ENCODE data around the gene BCAS3. TPM values are rescaled to one million over a fixed set of nuclear protein-coding genes. Genes with fewer than 3 reads are reported as not detected.

The BCAS3 gene
- total RNA-seq, 1 experiment from 2014 or later = 26.3 TPM

- Histone ChIP-seq H3K9ac (ENCODE audit: low read length) (peak overlapping the region; percentile 9; the same call in 1 of the 2 replicates), H3K27me3 (ENCODE audit: insufficient read depth, low read length) (no peaks in the 10 kb centered on the region), H4K20me1 (ENCODE audit: insufficient read depth) (no peaks in the 10 kb centered on the region), H3K4me2 (ENCODE audit: low read length) (peak overlapping the region; percentile 31), H3K36me3 (ENCODE audit: control insufficient read depth in 1 of 2, insufficient read depth in 2 of 2, low read length in 2 of 2) (no peaks in the 10 kb centered on the region), H3K79me2 (ENCODE audit: insufficient read depth, low read length) (no peaks in the 10 kb centered on the region), H3K27ac (ENCODE audit: low read depth, low read length) (peak overlapping the region; percentile 89), H3K4me3 (replicated peaks in 1 of 2; ENCODE audit: low read depth in 1 of 2, low read length in 2 of 2) (no peak overlapping the region), H2AFZ (ENCODE audit: low read depth, low read length, poor library complexity, severe bottlenecking) (peak overlapping the region; percentile 37), H3K4me1 (ENCODE audit: control insufficient read depth in 1 of 2, insufficient read depth in 2 of 2, low read length in 2 of 2) (peaks cover 33 to 45% of the 10 kb centered on the region in 2 experiments), H3K9me2 (ENCODE audit: insufficient read depth) (no peaks in the 10 kb centered on the region), H3K9me3 (ENCODE audit: control insufficient read depth in 1 of 2, insufficient read depth in 1 of 2, low read depth in 1 of 2, low read length in 2 of 2) (peaks cover 0 to 6% of the 10 kb centered on the region in 2 experiments; a peak in 1 of 4 replicates)
- POLR2A ChIA-PET = no interaction called here
- intact Hi-C loops (cut with micrococcal nuclease) = loop anchor here (2.0 kb wide), 2 partner anchors 67 to 123 kb away; no protein-coding TSS in a partner anchor
- TF ChIP-seq MAX (IDR thresholded peaks at IDR 0.05) (no peak), EGR1 (IDR thresholded peaks at IDR 0.05; ENCODE audit: low read depth) (no peak), TCF7L2 (IDR thresholded peaks at IDR 0.05; ENCODE audit: borderline replicate concordance, extremely low read depth, insufficient read depth, insufficient read length) (no peak), EZH2phosphoT487 (IDR thresholded peaks at IDR 0.05; ENCODE audit: borderline replicate concordance) (no peak), YY1 (IDR thresholded peaks at IDR 0.05; ENCODE audit: extremely low read depth, insufficient replicate concordance, low read depth, low read length) (no peak), FOSL1 (IDR thresholded peaks at IDR 0.05; ENCODE audit: low read depth) (no peak), ZNF274 (IDR thresholded peaks at IDR 0.05; ENCODE audit: low read depth, low read length) (no peak), REST (IDR thresholded peaks at IDR 0.05; ENCODE audit: low read depth) (no peak), CBX3 (IDR thresholded peaks at IDR 0.05; ENCODE audit: low read depth) (no peak), RAD21 (IDR thresholded peaks at IDR 0.05; ENCODE audit: low read depth) (no peak), SP1 (IDR thresholded peaks at IDR 0.05; ENCODE audit: low read depth) (no peak), ELF1 (IDR thresholded peaks at IDR 0.05; ENCODE audit: borderline replicate concordance, low read depth) (no peak), POLR2A (IDR thresholded peaks at IDR 0.05; ENCODE audit: borderline replicate concordance, extremely low read depth, insufficient read depth, insufficient read length) (no peak), CEBPB (IDR thresholded peaks at IDR 0.05; ENCODE audit: low read depth) (no peak)
- TF ChIP-seq, protein P1, sequence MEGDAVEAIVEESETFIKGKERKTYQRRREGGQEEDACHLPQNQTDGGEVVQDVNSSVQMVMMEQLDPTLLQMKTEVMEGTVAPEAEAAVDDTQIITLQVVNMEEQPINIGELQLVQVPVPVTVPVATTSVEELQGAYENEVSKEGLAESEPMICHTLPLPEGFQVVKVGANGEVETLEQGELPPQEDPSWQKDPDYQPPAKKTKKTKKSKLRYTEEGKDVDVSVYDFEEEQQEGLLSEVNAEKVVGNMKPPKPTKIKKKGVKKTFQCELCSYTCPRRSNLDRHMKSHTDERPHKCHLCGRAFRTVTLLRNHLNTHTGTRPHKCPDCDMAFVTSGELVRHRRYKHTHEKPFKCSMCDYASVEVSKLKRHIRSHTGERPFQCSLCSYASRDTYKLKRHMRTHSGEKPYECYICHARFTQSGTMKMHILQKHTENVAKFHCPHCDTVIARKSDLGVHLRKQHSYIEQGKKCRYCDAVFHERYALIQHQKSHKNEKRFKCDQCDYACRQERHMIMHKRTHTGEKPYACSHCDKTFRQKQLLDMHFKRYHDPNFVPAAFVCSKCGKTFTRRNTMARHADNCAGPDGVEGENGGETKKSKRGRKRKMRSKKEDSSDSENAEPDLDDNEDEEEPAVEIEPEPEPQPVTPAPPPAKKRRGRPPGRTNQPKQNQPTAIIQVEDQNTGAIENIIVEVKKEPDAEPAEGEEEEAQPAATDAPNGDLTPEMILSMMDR (IDR thresholded peaks at IDR 0.05 in 2 of 3, conservative IDR thresholded peaks at IDR 0.05 in 1 of 3; ENCODE audit: borderline replicate concordance in 1 of 3, insufficient read depth in 1 of 3, low read depth in 2 of 3, low read length in 2 of 3) = no peak
- TF ChIP-seq, protein P2, sequence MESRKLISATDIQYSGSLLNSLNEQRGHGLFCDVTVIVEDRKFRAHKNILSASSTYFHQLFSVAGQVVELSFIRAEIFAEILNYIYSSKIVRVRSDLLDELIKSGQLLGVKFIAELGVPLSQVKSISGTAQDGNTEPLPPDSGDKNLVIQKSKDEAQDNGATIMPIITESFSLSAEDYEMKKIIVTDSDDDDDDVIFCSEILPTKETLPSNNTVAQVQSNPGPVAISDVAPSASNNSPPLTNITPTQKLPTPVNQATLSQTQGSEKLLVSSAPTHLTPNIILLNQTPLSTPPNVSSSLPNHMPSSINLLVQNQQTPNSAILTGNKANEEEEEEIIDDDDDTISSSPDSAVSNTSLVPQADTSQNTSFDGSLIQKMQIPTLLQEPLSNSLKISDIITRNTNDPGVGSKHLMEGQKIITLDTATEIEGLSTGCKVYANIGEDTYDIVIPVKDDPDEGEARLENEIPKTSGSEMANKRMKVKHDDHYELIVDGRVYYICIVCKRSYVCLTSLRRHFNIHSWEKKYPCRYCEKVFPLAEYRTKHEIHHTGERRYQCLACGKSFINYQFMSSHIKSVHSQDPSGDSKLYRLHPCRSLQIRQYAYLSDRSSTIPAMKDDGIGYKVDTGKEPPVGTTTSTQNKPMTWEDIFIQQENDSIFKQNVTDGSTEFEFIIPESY (IDR thresholded peaks at IDR 0.05; ENCODE audit: extremely low read depth, insufficient replicate concordance, low read length) = no peak
- TF ChIP-seq, protein P3, sequence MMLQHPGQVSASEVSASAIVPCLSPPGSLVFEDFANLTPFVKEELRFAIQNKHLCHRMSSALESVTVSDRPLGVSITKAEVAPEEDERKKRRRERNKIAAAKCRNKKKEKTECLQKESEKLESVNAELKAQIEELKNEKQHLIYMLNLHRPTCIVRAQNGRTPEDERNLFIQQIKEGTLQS (IDR thresholded peaks at IDR 0.05) = no peak
- ATAC-seq (no peak), DNase-seq (ENCODE audit: low read depth, low spot score) (no peak)
- CTCF ChIA-PET = interaction anchor here (1.1 to 2.7 kb wide), 7 partner anchors 15 to 682 kb away, joined by 3 to 17 read pairs (median 6); no protein-coding TSS in a partner anchor
- RAD21 ChIA-PET (ENCODE audit: low non-redundant PET in 1 of 2, low total read pairs in 2 of 2, uncharacterized antibody in 2 of 2, unreplicated experiment in 2 of 2) = interaction anchor here (1.0 to 1.2 kb wide), 2 partner anchors 16 to 68 kb away, joined by 3 read pairs; no protein-coding TSS in a partner anchor
- BruUV-seq (replicated peaks) = no TSS peak
Measured at GRCh38 chr17:61427567-61427966, 749.9 kb downstream of the BCAS3 start.

Data from HCT116 (cell line).